ENCODE results near the gene ATAD1.

ATAD1 gene

DNA sequence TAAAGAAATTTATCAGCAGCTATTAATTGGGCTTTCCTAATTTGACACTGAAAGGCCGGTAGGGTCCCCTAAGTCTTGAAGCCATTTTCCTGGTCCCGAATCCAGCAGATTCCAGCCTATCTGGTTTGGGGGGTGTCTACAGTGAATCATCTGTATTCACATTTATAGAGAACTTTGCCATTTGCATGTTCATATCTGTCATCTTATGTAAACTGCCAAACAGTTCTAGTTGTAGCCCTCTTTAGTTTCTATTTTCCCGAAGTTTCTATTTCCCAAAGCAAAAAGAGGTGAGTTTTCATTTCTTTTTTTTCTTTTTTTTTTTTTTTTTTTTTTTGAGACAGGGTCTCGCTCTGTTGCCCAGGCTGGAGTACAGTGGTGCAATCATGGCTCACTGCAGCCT, 110.8 kb downstream of the ATAD1 start:
- ATAC-seq: no peak

DNA sequence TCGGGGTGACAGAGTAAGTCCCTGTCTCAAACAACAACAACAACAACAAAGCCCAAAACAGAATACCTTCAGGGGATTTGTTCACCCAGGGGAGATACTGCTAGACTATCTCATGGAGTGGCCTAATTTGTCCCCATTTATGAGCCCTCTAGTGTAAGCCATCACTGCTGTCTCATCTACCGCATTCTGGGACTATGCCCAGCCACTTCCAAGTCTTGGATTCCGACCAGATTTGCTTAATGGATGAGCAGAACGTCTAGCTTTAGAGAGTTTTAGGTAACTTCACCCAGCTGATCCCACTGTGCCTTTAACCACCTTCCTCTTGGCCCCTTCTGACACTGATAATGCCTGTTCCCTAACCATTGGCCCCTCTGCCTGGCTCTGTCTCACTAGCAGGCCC, 111.3 kb downstream of the ATAD1 start:
- no peak for ATAC-seq

DNA sequence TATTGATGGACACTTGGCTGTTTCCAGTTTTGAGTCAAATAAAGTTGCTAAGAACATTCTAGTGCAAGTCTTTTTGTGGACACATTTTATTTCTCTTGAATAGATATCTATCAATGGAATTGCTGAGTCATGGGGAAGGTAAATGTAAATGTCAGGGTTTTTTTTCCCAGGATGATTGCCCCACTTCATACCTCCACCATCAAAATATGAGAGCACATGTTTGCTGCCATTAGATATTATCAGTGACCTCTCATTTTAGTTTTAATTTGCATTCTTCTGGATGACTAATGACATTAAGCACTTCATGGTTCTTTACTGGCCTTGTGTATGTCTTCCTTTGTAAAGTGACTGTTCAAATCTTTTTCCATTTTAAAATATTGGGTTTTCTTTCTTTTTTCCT, 112.7 kb downstream of the ATAD1 start:
- ATAC-seq: no peak

DNA sequence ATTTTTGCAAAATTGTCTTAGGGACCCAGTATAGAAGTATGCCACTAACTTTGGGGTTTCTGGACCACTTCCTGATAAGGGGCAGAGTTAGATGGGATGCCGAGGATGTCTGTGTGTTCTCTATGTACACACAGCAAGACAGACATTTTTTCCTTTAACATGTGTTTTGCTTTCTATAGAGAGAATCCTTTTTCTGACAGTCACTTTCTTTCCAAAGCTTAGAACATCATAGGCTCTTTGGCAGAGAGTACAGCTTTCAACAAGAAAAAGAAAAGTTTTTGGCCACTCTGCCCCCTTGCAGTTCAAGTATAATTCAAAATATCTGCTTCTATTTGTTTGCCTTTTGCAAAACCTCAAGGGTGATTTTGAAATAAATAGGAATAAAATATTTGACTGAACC, 114.3 kb downstream of the ATAD1 start:
- no peak for ATAC-seq

DNA sequence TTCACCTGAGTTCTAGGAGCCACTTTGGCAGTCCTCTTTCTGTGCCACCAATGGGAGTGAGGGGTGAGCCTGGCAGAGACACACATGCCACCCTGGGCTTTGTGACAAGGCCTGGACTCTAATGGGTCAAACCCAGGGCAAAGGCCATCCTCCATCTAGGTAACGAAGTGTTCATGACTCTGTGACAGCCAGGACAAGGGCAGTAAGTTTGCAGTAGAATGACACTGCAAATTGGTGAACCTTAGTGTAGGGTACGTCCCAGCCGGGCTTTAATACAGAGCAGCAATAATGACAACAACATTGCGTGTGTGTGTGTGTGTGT, 115.1 kb downstream of the ATAD1 start:
- ATAC-seq: no peak

DNA sequence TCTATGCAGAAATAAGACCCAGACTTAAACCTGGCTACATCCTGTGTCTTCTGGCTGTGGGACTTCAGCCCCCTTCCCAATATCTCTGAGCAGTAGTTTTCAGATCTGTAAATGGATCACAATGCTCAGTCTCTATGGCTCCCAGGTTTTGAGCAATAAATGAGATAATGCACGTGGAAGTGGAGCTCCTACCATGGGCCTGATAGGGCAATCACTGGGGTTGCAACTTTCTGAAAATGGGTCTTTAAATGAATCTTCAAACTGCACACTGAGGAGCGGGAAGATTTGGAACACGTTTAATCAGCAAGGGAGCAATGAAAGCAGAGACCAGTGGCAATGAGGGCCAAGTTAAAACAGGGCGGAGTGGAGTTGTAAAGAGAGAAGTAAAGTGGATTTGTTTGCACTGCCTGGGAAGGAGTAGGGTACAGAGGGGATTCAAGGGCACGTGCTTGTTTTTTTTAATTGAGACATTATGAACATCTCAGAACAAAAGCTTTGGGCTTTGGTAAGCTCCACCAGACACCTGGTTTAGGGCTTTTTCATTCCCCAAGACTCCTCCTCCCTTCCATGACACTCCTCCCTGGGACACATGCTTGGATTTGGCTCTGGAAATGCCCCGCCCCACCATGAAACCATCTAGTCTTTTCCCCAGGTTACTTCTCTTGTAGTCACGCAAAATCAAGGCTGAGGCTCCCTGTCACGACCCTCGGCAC, 115.6 kb downstream of the ATAD1 start:
- no peak for ATAC-seq
